GM04504 (cell line): ENCODE measurements around the gene DLGAP3.

Source experiments
- DNase-seq: peaks from one replicate; pipeline ENCODE4 v3.0.0-alpha.2; 2012; ENCODE audit warnings: low read depth

The DLGAP3 gene

DNA sequence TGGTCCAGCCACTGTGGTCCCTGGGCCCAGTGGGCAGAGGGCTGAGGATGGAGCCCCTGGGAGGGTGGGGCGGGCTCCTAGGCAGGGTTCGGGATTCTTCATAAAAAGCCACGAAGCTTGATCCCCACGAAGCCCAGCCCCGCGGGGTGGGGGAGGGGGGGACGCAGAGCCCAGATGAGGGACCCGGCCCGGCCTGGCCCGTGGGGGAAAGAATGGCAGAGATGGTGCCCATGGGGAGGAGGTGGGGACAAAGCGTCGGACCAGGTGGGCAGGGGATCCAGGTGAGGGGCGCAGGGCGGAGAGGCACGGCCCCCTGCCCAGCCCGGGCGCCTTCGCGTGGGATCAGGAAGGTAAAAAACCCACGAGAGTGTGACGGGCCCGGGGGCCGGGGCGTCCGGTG is 63.9 kb downstream of the DLGAP3 start:
- DNase-seq, result no peak

GRCh38 chr1:34864759-34865158 is 64.7 kb downstream of the DLGAP3 start:
- DNase-seq, result no peak

GRCh38 chr1:34863501-34863900 is 65.9 kb downstream of the DLGAP3 start:
- no peak for DNase-seq

DNA sequence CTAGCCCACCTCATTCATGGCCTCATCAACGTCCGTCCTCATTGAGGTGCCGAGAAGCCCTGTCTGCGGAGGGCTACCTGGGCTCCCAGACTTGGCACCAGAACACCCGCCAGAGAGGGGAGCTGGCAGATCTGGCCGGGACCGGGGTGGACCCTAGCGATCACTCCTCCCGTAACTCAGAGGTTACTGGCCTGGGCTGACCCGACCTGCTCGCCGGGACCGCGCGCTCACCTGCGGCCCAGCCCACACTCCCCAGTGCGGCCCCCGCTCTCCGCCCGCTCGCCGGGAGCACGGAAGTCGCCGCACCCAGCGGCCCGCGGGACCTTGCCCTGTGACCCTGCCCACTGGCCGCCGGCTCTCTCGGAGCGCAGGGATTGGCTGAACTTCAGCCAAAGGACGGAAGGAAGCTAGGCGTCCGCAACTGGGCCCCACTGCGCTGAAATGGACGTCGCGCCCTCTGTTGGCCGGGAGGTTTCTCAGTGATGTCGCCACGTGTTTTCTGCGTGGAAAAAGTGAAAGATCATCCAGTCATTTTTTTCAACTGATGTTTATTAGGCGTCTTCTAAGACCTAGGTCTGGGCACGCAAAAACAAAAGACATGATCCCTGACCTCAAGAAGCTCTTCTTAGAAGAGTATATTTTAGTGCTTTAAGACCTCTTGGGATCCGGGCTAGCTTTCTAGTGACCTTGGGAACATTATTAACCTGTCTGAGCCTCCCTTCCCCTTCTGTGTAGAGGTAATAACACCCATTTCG is 69.8 kb downstream of the DLGAP3 start, which contains the start of gene SMIM12:
TSS of gene SMIM12 (minus strand) at position 304 of the 755 bp plus-strand sequence. CDS start 3,772 bp downstream, outside the sequence.
- peak; percentile 89 for DNase-seq

GRCh38 chr1:34858901-34859445 is 70.5 kb downstream of the DLGAP3 start:
- no peak for DNase-seq

DNA sequence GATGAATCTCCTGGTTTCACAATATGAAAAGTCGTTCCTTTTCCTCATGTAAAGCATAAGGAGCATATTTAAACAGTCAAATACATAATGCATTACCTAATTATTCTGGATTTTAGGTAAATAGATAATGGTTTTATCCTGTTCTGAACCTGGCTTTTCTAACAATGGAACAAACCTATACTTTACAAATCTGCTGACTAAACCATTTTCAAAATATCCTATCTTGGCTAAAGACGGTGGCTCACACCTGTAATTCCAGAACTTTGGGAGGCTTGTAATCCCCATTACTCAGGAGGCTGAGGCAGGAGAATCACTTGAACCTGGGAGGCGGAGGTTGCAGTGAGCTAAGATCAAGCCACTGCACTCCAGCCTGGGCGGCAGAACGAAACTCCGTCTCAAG is 72.8 kb downstream of the DLGAP3 start:
- DNase-seq, result no peak

- peak; percentile 80 for DNase-seq
These were observed 76.7 kb downstream of the DLGAP3 start for GRCh38 chr1:34852677-34853217.

DNA sequence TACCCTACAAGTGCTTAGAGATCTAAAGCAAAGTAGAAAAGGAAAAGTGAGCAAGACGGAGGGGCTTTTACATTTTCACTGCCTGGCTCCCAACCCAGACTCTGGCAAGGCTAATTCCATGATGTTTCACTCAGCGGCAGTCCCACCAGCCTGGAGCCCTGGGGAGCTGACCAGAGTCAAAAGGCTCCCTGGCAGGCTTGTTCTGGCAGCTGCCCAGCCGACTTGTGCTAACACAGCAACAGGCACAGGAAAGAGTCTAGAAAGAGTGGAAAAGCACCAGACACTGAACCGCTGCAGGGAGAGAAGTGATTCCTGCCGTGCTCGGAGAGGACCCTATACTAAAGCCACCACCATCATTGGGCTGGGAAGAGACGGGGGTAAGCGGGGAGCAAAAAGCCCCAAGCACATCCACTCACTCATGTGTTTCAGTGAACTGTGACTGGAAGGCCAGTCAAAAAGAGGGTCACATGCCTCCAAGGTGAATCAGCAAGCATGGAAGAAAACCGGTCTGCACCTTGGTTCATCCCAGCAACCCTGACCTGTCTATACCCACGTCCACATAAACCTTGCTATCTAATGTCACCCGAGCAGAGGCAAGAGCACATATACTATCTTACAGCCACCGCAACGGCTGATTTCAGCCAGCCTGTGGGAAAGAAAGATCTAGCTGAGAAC is 77.9 kb downstream of the DLGAP3 start:
- DNase-seq, result no peak

DNA sequence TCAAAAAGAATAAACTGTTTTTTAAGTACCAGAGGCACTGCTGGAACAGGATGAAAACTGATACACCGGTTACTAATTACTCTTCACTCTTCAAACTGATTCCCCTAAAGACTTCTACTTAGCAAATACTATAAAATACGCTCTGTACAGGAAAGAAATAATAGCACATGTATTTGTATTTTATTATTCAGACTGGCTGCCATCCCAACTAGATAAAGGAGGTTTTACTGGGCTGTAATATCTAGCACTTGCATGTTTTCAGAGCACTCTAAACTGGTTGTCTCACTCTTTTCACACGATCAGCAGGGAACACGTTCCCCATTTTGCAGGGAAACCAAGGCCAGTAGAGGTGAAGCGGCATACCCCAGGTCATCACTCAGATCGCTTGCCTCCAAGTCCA is 79.1 kb downstream of the DLGAP3 start:
- DNase-seq, result no peak

DNA sequence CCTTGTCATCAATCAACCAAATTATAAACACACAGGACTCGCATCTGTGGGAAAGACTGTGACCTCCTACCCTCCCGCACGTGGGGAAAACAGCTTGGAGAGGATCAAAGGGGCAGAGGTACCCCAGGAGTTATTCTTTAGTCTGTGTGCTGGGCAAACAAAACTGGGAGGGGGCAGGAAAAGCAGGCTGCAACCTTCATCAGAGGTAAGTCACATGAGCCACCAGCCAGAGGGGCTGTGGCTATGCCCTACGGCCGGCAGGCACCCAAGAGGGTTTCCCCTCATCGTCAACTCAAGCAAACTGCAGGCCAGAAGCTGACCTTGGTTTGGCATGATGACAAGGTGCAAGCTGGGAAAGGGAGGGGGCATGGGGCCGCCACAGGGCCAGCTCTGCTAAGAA is 82.4 kb downstream of the DLGAP3 start:
- no peak for DNase-seq

GRCh38 chr1:34846265-34846664 is 83.2 kb downstream of the DLGAP3 start:
- DNase-seq, result no peak

- no peak for DNase-seq
These were observed 84.1 kb downstream of the DLGAP3 start for GRCh38 chr1:34845131-34845901.

DNA sequence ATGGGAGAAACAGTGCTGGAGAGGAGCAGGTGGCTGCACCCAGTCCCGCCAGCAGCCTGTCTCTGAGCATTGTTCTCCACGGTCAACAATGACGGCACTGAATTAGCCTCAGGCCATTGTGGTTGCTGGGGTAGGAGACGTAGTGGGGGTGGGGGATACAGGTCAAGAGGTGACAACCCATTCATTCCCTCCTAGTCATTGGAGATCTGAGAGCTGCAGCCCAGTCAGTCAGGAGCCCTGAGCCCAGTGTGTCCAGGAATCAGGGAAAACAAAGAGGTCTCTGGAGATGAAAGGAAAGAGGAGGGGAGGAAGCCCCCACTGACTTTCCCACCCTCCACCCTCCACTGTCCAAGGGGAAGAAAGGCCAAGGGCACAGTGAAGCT is 85.2 kb downstream of the DLGAP3 start:
- DNase-seq, result no peak

DNA sequence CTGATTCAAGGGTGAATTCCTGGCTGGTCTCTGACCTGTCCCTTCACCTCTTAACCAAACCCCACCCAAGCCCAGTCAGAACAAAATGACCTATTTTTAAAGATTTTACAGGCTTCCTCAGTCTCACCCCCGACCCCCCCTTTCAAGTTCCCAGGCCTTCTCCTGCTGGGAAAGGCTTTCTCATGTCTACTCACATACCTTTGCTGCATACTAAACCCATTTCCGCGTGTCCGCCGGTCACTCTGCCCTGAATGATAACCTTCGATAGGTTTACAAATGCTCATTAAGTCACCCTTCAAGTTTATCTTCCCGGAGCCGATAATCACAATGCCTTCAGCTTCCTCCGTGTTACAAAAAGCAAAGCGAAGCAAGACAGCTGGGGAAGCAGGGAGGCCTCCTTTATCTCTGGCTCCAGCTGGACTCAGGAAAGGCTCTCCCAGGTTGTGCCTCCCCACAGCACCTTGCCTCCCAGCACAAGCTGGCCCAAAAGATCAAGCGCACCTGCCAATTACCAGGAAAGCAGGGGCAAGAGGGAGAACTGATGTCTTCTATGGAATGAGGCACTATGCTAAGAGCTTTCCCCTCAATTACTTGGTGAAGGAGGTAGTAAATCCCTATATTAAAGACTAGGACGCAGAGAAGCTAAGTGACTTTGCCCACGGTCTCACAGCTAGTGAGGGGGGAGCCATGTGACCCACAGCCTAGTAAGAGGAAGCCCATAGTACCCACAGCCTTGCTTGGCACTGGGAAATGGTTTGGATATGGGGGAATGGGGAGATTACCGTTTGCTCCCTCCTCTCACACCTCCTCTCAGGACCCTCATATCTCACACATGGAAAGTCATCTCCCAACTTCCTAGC is 85.8 kb downstream of the DLGAP3 start:
- DNase-seq, result no peak

DNA sequence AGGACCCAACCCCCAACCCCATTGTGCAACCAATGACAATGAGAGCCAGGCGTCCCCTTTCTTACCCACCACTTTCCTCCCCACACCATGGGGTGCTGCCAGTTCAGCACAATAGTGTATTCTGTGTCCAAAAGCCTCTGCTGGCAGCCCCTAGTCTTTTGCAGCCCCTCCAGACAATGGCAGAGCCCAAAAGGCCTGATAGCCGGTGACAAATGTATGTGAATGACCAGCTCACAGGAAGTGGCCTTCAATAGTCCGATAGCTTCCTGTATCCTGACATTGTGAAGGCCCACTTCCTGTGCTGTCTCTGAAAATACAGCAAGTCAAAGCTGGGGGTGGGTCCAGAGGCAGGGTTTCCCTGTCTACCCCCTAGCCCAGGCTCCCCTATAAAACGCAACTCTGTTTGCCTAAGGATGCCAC is 86.5 kb downstream of the DLGAP3 start:
- DNase-seq, result no peak

GRCh38 chr1:34842073-34842472 is 87.4 kb downstream of the DLGAP3 start:
- no peak for DNase-seq

GRCh38 chr1:34840426-34840825 is 89.0 kb downstream of the DLGAP3 start:
- no peak for DNase-seq

DNA sequence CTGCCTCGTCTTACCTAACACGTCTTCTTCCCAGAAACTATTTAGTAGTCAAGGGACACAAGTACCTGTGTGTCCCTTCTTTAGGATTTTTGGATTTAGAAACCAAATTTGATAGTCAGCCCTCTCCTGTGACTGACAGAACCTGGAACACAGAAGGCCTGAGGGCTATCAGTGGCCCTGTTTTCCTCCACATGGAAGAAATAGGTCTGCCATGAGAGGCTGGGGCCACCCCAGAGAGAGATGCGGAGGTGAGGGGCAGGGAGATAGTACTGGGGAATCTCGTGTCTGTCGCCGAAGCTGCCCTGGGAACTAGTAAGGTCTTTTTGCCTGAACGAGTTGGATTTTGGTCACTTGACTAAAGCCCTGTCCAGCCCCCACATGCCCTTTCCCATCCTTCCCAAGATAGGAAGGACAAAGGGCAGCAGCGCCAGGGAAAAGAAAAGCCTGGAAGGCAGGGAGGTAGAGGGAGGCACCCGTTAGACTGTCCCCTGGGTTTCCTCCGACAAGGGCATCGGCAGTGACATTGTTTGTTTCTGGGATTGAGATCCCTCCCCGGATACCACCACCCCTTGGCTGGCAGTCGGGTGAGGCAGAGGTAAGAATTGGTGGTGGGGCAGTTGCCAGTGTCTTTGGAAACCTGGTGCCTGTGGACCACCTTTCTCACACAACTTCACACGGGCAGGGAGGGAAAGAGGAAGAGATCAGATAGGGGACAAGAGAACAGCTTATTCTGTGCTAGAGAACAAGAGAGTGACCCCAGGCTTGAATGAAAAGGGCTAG is 89.7 kb downstream of the DLGAP3 start:
- DNase-seq, result no peak

- DNase-seq, result no peak
These were observed 95.7 kb downstream of the DLGAP3 start for GRCh38 chr1:34833711-34834110.

GRCh38 chr1:34831721-34832246 is 97.7 kb downstream of the DLGAP3 start:
- no peak for DNase-seq
